ENCODE data around the gene BLTP3A.

BLTP3A gene

DNA sequence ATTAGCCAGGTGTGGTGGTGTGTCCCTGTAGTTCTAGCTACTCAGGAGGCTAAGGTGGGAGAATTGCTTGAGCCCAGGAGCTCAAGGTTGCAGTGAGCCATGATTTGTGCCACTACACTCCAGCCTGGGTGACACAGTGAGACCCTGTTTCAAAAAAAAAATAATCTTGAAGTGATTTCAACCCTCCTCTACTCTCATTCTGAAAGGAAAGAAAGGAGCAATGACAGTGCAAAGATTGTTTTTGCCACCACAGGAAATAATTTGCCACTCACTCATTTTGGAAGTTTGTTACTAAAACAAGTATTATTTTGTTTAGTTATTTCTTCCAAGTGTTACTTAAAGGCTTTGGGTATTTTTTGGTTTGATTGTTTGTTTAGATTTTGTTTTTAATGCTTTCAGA lies 45.6 kb downstream of the BLTP3A start:
- Histone ChIP-seq H3K27me3 (ENCODE audit: insufficient read depth, poor library complexity, severe bottlenecking) (no peaks in the 10 kb centered on the region), H3K27ac (replicated peaks) (no peak overlapping the region), H3K4me3 (replicated peaks; ENCODE audit: insufficient read depth, low read length) (no peak overlapping the region)
- TF ChIP-seq, protein P1, sequence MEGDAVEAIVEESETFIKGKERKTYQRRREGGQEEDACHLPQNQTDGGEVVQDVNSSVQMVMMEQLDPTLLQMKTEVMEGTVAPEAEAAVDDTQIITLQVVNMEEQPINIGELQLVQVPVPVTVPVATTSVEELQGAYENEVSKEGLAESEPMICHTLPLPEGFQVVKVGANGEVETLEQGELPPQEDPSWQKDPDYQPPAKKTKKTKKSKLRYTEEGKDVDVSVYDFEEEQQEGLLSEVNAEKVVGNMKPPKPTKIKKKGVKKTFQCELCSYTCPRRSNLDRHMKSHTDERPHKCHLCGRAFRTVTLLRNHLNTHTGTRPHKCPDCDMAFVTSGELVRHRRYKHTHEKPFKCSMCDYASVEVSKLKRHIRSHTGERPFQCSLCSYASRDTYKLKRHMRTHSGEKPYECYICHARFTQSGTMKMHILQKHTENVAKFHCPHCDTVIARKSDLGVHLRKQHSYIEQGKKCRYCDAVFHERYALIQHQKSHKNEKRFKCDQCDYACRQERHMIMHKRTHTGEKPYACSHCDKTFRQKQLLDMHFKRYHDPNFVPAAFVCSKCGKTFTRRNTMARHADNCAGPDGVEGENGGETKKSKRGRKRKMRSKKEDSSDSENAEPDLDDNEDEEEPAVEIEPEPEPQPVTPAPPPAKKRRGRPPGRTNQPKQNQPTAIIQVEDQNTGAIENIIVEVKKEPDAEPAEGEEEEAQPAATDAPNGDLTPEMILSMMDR (IDR thresholded peaks at IDR 0.05; ENCODE audit: insufficient read depth, low read length): no peak
- no peak for TF ChIP-seq SPI1 (IDR thresholded peaks at IDR 0.05; ENCODE audit: borderline replicate concordance, low read depth)
- no peak for TF ChIP-seq GABPA (IDR thresholded peaks at IDR 0.05; ENCODE audit: low read depth)
- TF ChIP-seq, protein P2, sequence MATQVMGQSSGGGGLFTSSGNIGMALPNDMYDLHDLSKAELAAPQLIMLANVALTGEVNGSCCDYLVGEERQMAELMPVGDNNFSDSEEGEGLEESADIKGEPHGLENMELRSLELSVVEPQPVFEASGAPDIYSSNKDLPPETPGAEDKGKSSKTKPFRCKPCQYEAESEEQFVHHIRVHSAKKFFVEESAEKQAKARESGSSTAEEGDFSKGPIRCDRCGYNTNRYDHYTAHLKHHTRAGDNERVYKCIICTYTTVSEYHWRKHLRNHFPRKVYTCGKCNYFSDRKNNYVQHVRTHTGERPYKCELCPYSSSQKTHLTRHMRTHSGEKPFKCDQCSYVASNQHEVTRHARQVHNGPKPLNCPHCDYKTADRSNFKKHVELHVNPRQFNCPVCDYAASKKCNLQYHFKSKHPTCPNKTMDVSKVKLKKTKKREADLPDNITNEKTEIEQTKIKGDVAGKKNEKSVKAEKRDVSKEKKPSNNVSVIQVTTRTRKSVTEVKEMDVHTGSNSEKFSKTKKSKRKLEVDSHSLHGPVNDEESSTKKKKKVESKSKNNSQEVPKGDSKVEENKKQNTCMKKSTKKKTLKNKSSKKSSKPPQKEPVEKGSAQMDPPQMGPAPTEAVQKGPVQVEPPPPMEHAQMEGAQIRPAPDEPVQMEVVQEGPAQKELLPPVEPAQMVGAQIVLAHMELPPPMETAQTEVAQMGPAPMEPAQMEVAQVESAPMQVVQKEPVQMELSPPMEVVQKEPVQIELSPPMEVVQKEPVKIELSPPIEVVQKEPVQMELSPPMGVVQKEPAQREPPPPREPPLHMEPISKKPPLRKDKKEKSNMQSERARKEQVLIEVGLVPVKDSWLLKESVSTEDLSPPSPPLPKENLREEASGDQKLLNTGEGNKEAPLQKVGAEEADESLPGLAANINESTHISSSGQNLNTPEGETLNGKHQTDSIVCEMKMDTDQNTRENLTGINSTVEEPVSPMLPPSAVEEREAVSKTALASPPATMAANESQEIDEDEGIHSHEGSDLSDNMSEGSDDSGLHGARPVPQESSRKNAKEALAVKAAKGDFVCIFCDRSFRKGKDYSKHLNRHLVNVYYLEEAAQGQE (IDR thresholded peaks at IDR 0.05; ENCODE audit: insufficient replicate concordance, low read depth): no peak
- TF ChIP-seq POLR2AphosphoS5 (IDR thresholded peaks at IDR 0.05; ENCODE audit: low read depth): no peak
- no peak for DNase-seq (ENCODE audit: low read depth in 1 of 2, low spot score in 1 of 2)

DNA sequence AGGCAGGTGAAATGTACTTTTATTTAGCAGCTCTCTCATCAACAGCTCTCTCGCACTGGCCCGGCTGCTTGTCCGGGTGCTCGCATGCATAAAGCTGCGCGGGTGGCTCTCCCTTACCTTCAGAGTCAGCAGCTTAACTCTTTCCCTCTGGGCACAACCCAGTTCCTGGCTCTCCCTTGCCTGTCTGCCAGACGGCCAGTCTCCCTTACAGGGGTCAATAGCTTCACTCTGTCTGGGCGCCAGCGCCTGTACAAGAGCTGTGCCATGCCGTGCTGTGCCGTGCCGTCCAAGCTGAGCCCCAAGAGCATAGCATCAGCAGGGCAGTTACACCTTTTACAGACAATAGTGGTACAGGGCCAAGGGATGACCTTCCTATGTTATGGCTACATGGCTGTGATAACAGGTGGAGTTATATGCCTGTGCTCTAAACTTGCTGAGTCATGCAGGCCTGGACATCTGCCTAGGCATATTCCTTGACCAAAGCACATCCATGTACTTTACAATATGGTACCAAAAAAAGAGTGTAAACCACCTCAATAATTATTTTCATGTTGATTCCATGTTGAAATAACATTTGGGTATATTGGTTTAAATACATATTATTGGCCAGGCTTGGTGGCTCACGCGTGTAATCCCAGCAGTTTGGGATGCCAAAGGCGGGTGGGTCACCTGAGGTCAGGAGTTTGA lies 47.9 kb downstream of the BLTP3A start:
- no peak overlapping the region for H3K27ac ChIP-seq (replicated peaks)
- H3K27me3 ChIP-seq (ENCODE audit: insufficient read depth, poor library complexity, severe bottlenecking): no peaks in the 10 kb centered on the region

More for the DNA sequence above, 47.9 kb downstream of the BLTP3A start:
- TF ChIP-seq, protein P1 (IDR thresholded peaks at IDR 0.05; ENCODE audit: insufficient read depth, low read length): no peak
- TF ChIP-seq SPI1 (IDR thresholded peaks at IDR 0.05; ENCODE audit: borderline replicate concordance, low read depth) (no peak), GABPA (IDR thresholded peaks at IDR 0.05; ENCODE audit: low read depth) (no peak), POLR2AphosphoS5 (IDR thresholded peaks at IDR 0.05; ENCODE audit: low read depth) (no peak)
- DNase-seq (ENCODE audit: low read depth in 1 of 2, low spot score in 1 of 2): no peak
- H3K4me3 ChIP-seq (replicated peaks; ENCODE audit: insufficient read depth, low read length): no peak overlapping the region

Data from HL-60 (cell line).